Astrocyte of the spinal cord (primary cell): ENCODE data around the gene WFS1.

Experiments
- DNase-seq: peaks from one replicate; pipeline ENCODE4 v3.0.0; 2011; ENCODE audit warnings: low read depth, low spot score
- H3K4me3 ChIP-seq: 2 replicates; pipeline ENCODE4 v1.5.1; 2011; ENCODE audit warnings: low read depth, mild to moderate bottlenecking, low read length, moderate library complexity
- in situ Hi-C: cut with HindIII; loops from 2 replicates; pipeline ENCODE4 v1.10.0; 2017; ENCODE audit warnings: low sequenced_read_pairs
- TF ChIP-seq, protein P1 (sequence below): IDR thresholded peaks from 2 replicates; pipeline ENCODE4 v1.5.1; 2012; ENCODE audit warnings: low read depth, mild to moderate bottlenecking, low read length, inconsistent platforms

WFS1 gene

DNA sequence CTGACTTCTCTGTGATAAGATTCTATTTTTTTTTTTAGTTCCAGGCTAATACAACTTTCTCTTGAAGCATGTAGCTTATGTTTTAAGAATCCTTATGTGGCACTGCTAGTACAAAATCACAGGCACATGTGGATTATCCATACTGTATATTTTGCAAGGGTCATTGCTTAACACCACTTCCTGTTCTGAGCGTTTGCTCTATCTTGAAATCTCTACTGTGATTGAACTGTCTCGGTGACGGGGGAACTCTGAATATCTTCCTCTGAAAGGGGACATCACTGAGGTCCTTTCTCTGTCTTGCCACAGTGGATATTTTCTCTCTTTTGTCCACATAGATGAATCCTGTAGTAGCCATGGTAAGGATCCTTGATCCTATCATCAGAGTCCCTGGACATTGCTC lies 2.1 kb upstream of the WFS1 start:
- DNase-seq = no peak

DNA sequence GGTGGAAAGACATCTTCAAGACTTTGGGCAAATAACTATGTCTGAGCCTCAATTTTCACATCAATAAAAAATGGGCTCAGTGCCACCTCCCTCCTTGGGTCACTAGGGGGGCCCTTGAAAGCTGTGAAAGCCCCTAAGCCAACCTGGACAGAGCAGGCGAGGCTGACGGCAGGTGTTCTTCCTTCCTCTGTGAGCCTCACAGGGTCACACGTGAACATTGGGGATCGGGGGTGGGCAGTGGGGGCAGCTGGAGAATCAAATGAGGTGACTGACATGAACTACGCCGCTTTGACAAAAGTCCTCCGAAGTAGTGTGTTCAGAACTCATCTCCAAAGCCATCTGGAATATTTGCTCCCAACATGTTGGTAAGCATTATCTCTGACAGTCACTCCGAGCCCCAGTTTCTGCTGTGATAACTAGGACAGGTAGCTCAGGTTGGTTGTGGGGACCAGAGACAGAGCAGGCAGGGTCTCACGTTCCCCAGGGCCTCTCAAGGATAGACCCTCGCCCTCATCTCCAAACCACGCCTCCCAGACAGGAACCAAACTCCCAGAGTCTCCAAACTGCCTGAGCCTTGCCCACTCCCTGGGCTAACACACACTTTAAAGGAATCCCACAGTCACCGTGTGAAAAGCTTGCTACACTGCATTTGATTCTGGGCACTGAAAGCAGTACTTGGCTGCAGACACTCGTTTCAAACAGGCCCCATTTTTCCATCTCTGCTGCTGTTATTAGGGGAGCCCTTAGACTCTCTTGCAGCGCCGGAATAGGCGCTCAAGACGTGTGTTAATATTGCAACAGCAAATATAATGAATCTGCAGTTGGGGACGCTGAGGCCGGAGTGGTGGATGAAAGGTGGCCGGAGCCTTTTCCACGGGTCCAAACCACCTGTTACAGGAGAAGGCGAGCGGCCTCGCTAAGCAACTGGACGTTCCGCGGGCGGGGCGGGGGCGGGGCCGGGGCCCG lies 717 bp upstream of the WFS1 start:
- TF ChIP-seq, protein P1, sequence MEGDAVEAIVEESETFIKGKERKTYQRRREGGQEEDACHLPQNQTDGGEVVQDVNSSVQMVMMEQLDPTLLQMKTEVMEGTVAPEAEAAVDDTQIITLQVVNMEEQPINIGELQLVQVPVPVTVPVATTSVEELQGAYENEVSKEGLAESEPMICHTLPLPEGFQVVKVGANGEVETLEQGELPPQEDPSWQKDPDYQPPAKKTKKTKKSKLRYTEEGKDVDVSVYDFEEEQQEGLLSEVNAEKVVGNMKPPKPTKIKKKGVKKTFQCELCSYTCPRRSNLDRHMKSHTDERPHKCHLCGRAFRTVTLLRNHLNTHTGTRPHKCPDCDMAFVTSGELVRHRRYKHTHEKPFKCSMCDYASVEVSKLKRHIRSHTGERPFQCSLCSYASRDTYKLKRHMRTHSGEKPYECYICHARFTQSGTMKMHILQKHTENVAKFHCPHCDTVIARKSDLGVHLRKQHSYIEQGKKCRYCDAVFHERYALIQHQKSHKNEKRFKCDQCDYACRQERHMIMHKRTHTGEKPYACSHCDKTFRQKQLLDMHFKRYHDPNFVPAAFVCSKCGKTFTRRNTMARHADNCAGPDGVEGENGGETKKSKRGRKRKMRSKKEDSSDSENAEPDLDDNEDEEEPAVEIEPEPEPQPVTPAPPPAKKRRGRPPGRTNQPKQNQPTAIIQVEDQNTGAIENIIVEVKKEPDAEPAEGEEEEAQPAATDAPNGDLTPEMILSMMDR = no peak
- no peak for DNase-seq
- H3K4me3 ChIP-seq = peak overlapping the region; percentile 24
- in situ Hi-C loops = no loop called here

More for the DNA sequence above, 2.1 kb upstream of the WFS1 start:
- in situ Hi-C loops = no loop called here
- TF ChIP-seq, protein P1 = no peak
- H3K4me3 ChIP-seq = no peak overlapping the region

DNA sequence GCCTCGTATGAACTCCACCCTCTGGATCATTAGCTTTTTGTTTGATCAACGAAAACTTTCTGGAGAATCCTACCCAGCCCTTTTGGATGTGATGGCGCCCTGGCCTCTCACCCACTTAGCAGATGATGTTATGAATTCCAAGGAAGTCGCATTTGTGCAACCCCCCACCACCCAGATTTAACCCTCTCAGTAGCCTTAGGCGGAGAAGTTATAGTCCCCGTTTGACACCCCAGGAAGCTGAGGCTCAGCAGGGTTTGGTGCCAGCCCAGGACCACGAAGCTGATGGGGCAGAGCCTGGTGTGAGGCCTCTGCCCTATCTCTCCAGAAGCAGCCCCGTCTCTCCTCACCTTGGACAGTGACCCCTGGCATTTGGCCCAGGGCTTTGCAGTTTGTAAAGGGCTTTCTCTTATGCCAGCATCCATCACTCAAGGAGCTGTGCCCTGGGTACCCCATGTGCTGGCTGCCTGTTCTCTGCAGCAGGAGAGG lies 1.0 kb downstream of the WFS1 start:
- H3K4me3 ChIP-seq = peak overlapping the region; percentile 63
- TF ChIP-seq, protein P1 = no peak
- DNase-seq = peak; percentile 7
- in situ Hi-C loops = no loop called here

DNA sequence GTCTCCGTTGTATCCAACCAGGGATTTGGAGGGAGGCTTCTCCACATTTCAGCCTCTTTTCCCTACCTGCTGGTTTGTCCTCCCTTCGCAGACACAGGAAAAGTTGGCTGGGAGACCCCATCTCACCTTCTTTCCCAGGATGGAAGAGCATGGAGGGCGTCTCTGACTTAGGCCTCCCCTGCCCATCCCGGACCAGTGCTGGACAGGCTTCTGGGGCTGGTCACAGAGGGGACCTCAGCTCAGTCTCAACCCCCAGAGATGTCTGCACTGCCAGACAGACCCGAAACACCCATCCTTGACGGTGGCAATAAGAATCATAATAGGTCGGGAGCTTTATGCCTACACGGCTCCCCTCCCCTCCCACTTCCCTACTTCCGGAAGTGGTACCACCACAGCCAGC lies 1.6 kb downstream of the WFS1 start:
- no peak for DNase-seq
- in situ Hi-C loops = no loop called here
- no peak overlapping the region for H3K4me3 ChIP-seq
- TF ChIP-seq, protein P1 = no peak

DNA sequence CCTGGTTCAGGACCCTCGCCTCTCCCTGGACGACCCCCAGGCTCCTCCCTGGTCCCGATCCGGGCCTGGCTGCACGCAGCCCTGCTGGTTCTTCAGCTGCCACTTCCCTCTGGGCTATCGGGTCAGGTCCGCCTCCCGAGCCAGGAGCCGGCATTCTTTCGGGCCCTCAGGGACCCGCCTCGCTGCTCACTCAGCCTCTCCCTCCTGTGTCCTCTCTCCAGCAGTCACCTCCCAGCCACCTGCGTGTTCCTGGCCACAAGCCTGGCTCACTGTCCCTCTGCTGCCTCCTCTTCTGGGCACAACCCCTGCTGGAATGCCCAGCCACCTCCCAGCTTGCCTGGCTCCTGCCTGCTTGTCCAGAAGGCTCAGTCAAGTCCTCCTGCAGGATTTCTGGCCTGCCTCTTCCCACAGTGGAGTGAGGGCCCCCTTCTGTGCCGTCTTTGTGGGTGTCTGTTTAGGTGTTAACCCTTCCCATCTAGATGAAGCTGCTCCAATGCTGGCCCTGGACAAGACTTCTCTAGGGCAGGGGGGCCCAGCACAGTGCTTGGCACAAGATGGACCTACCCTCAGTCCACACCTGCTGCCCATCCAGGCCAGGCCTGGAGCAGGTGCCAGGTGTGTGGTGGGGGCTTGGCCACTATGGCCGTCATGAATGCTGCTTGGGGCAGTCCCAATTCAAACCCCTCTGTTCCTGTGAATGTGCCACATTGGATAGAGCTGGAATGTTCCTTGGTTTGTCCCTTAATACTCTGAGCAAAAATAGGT lies 2.2 kb downstream of the WFS1 start:
- in situ Hi-C loops = no loop called here
- no peak overlapping the region for H3K4me3 ChIP-seq
- TF ChIP-seq, protein P1 = no peak
- DNase-seq = no peak

DNA sequence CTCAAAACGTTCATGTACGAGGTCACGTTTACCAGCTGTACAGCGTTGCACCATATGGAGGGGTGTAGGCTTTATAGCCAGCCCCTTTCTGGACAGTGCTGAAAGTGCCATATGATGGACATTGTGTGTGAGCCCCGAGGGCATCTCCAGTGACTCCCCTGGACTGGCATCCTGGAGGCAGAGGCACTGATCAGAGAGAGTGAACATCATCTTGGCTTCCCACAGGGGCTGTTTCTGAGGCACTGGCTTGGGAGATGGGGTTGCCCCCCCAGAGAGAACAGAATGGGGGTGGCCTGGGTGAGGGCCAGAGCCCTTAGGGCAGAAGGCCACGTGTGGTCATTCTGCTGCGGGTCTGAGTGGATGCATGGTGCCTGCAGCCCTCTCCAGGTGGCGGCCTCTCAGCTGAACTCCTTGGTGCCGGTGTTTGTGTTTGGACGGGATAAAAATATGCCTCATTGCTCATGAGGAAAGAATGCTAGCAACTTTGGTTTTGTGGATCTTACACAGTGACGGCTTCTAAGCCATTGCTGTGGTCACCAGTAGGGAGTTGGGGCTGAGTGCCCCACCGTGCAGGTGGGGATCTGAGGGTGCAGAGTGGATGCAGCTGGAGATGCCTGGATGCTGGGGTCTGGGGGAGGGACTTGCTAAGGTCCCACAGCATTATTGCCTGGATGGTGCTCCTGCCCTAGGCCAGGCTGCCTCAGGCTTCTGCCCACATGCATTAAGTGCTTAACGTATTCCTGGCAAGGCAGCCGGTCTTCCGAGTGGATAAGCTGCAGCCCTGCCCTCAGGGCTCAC lies 3.4 kb downstream of the WFS1 start:
- H3K4me3 ChIP-seq = no peak overlapping the region
- TF ChIP-seq, protein P1 = no peak
- in situ Hi-C loops = no loop called here
- peak; percentile 88 for DNase-seq
